ENCODE measurements around the gene AHNAK2.
A peak's percentile ranks its signal among the peaks of the same experiment; 100 is the strongest.

AHNAK2 gene

GRCh38 chr14:104973385-104974145, 4.6 kb downstream of the AHNAK2 start:
- peak; percentile 96 for DNase-seq (ENCODE audit: low spot score)

GRCh38 chr14:104973135-104973384, 5.1 kb downstream of the AHNAK2 start:
- no peak for DNase-seq (ENCODE audit: low spot score)

GRCh38 chr14:104972301-104973134, 5.7 kb downstream of the AHNAK2 start:
- DNase-seq (ENCODE audit: low spot score), result peak; percentile 92

- no peak for DNase-seq (ENCODE audit: low spot score)
Measured at GRCh38 chr14:104971447-104972240, 6.5 kb downstream of the AHNAK2 start.

GRCh38 chr14:104970231-104971068, 7.7 kb downstream of the AHNAK2 start:
- DNase-seq (ENCODE audit: low spot score), result no peak

GRCh38 chr14:104969741-104970230, 8.4 kb downstream of the AHNAK2 start:
- DNase-seq (ENCODE audit: low spot score), result no peak

GRCh38 chr14:104968541-104969401, 9.4 kb downstream of the AHNAK2 start:
- no peak for DNase-seq (ENCODE audit: low spot score)

GRCh38 chr14:104968153-104968527, 10.0 kb downstream of the AHNAK2 start:
- no peak for DNase-seq (ENCODE audit: low spot score)

GRCh38 chr14:104967386-104968152, 10.6 kb downstream of the AHNAK2 start:
- DNase-seq (ENCODE audit: low spot score), result no peak

- no peak for DNase-seq (ENCODE audit: low spot score)
Measured at GRCh38 chr14:104966981-104967385, 11.2 kb downstream of the AHNAK2 start.

- no peak for DNase-seq (ENCODE audit: low spot score)
Measured at GRCh38 chr14:104966261-104966865, 11.8 kb downstream of the AHNAK2 start.

GRCh38 chr14:104965561-104966231, 12.5 kb downstream of the AHNAK2 start:
- no peak for DNase-seq (ENCODE audit: low spot score)

- no peak for DNase-seq (ENCODE audit: low spot score)
Measured at GRCh38 chr14:104964546-104964945, 13.6 kb downstream of the AHNAK2 start.

GRCh38 chr14:104957146-104958113, 20.7 kb downstream of the AHNAK2 start:
- DNase-seq (ENCODE audit: low spot score), result no peak

GRCh38 chr14:104956290-104956890, 21.8 kb downstream of the AHNAK2 start:
- no peak for DNase-seq (ENCODE audit: low spot score)

- DNase-seq (ENCODE audit: low spot score), result no peak
Measured at GRCh38 chr14:104955396-104955770, 22.8 kb downstream of the AHNAK2 start.

- no peak for DNase-seq (ENCODE audit: low spot score)
Measured at GRCh38 chr14:104954746-104955395, 23.3 kb downstream of the AHNAK2 start.

All from LoVo (cell line).